HepG2 (cell line): ENCODE data around the gene PXMP4. TPM values are rescaled to one million over a fixed set of nuclear protein-coding genes. Genes with fewer than 3 reads are reported as not detected.
A peak's percentile ranks its signal among the peaks of the same experiment; 100 is the strongest.

Source experiments
- BHLHE40 ChIP-seq: IDR thresholded peaks from 2 replicates; pipeline ENCODE4 v1.6.1; 2011; ENCODE audit warnings: low read length, improper control_type of control experiment
- ELK4 ChIP-seq: sonication (generic); formaldehyde crosslinking; IDR thresholded peaks from 2 replicates; pipeline ENCODE4 v1.9.0; 2021; ENCODE audit warnings: missing genetic modification reagents, borderline replicate concordance
- EP300 ChIP-seq, 3 experiments: sonication (generic) in 1 of 3; formaldehyde crosslinking in 1 of 3; IDR thresholded peaks; 2 replicates each; pipeline versions ENCODE4 v1.5.1 to v1.6.1; 2011 to 2020; ENCODE audit warnings: low read depth in 2 of 3, low read length in 2 of 3, borderline replicate concordance in 1 of 3, improper control_type of control experiment in 1 of 3, mild to moderate bottlenecking in 1 of 3, missing genetic modification reagents in 1 of 3, moderate library complexity in 1 of 3
- GMEB1 ChIP-seq: sonication (generic); formaldehyde crosslinking; IDR thresholded peaks from 2 replicates; pipeline ENCODE4 v1.5.1; 2020; ENCODE audit warnings: missing genetic modification reagents, mild to moderate bottlenecking, borderline replicate concordance
- GZF1 ChIP-seq: sonication (generic); formaldehyde crosslinking; IDR thresholded peaks from 2 replicates; pipeline ENCODE4 v1.5.1; 2020; ENCODE audit warnings: mild to moderate bottlenecking, missing genetic modification reagents
- HMG20B ChIP-seq: conservative IDR thresholded peaks from 2 replicates; pipeline ENCODE4 v1.6.1; 2016; ENCODE audit warnings: missing genetic modification reagents, missing compliant biosample characterization
- KDM1A ChIP-seq: IDR thresholded peaks from 2 replicates; pipeline ENCODE4 v1.6.1; 2016; ENCODE audit warnings: missing compliant biosample characterization
- MAF1 ChIP-seq: sonication (generic); formaldehyde crosslinking; IDR thresholded peaks from 2 replicates; pipeline ENCODE4 v1.5.0; 2020; ENCODE audit warnings: missing genetic modification reagents, borderline replicate concordance
- MBD4 ChIP-seq: IDR thresholded peaks from 2 replicates; pipeline ENCODE4 v1.6.1; 2012; ENCODE audit warnings: low read length, inconsistent platforms, borderline replicate concordance
- MEIS2 ChIP-seq: sonication (generic); formaldehyde crosslinking; IDR thresholded peaks from 2 replicates; pipeline ENCODE4 v1.9.0; 2021; ENCODE audit warnings: mild to moderate bottlenecking, missing genetic modification reagents
- MYPOP ChIP-seq: sonication (generic); formaldehyde crosslinking; IDR thresholded peaks from 2 replicates; pipeline ENCODE4 v1.8.1; 2023; ENCODE audit warnings: mild to moderate bottlenecking, moderate library complexity, missing genetic modification reagents
- MZF1 ChIP-seq: sonication (generic); formaldehyde crosslinking; IDR thresholded peaks from 2 replicates; pipeline ENCODE4 v1.8.1; 2023; ENCODE audit warnings: mild to moderate bottlenecking, missing genetic modification reagents, borderline replicate concordance
- PRMT3 ChIP-seq: sonication (generic); formaldehyde crosslinking; IDR thresholded peaks from 2 replicates; pipeline ENCODE4 v1.8.1; 2022; ENCODE audit warnings: low read depth, mild to moderate bottlenecking, moderate library complexity, missing genetic modification reagents, borderline replicate concordance
- SKIL ChIP-seq: sonication (generic); formaldehyde crosslinking; IDR thresholded peaks from 2 replicates; pipeline ENCODE4 v1.8.0; 2022; ENCODE audit warnings: missing genetic modification reagents, mild to moderate bottlenecking, moderate library complexity, borderline replicate concordance
- SRY ChIP-seq: sonication (generic); formaldehyde crosslinking; IDR thresholded peaks from 2 replicates; pipeline ENCODE4 v1.8.0; 2022; ENCODE audit warnings: mild to moderate bottlenecking, missing genetic modification reagents
- ZNF574 ChIP-seq: sonication (generic); formaldehyde crosslinking; IDR thresholded peaks from 2 replicates; pipeline ENCODE4 v1.4.0; 2020; ENCODE audit warnings: missing genetic modification reagents
- ZNF800 ChIP-seq: sonication (generic); formaldehyde crosslinking; IDR thresholded peaks from 2 replicates; pipeline ENCODE4 v1.4.0; 2020; ENCODE audit warnings: missing genetic modification reagents
- polyA plus RNA-seq, 8 experiments: library from polyadenylated mRNA; depleted of rRNA in 3 of 8; stranded (reverse) in 7 of 8; unstranded in 1 of 8; fragments of >200 nt; fragmentation: Illumina TruSeq in 4 of 8; extraction: Trizol in 4 of 8; gene quantifications; 2 replicates each; pipeline versions ENCODE4 v1.2.1 to v1.2.3, GENCODE V29; 2011 to 2016; ENCODE audit warnings: low read depth in 4 of 8, missing spikeins in 1 of 8, mixed read lengths in 1 of 8; ENCODE audit not compliant: insufficient read depth in 1 of 8
- total RNA-seq, 5 experiments: library from RNA; depleted of rRNA; stranded (reverse); fragments of >200 nt; fragmentation: Illumina TruSeq; extraction: Trizol; gene quantifications; 2 replicates each; pipeline ENCODE4 v1.2.3, GENCODE V29; 2016; ENCODE audit warnings: low read depth in 1 of 5

PXMP4 gene
- total and polyA plus RNA-seq, 2 of the 13 experiments (the other 11 are each of a cell fraction or from before 2014, with no cell fraction given) = not detected

- peak; percentile 89 for TF ChIP-seq BHLHE40
- no peak for TF ChIP-seq PRMT3 (CRISPR knock-in tag)
- no peak for TF ChIP-seq MAF1 (CRISPR knock-in tag)
- TF ChIP-seq ZNF574 (CRISPR knock-in tag) = no peak
- no peak for TF ChIP-seq GMEB1 (CRISPR knock-in tag)
- TF ChIP-seq MEIS2 (CRISPR knock-in tag) = no peak
- TF ChIP-seq KDM1A = no peak
- no peak for TF ChIP-seq ELK4
- no peak for TF ChIP-seq GZF1
- TF ChIP-seq SRY (CRISPR knock-in tag) = no peak
- peak in 1 of 2 experiments; percentile 21; a peak in 1 of 4 replicates for TF ChIP-seq EP300 (IDR thresholded peaks at IDR 0.05; ENCODE audit: low read depth in 2 of 2, low read length in 2 of 2)
- TF ChIP-seq EP300 (CRISPR knock-in tag; IDR thresholded peaks at IDR 0.05; ENCODE audit: borderline replicate concordance) = no peak
- peak; percentile 36; the same call in 1 of the 2 replicates for TF ChIP-seq SKIL (CRISPR knock-in tag)
- no peak for TF ChIP-seq MYPOP
- no peak for TF ChIP-seq MBD4
- no peak for TF ChIP-seq ZNF800 (CRISPR knock-in tag)
- TF ChIP-seq HMG20B = no peak
- TF ChIP-seq MZF1 (CRISPR knock-in tag) = no peak
Observed at GRCh38 chr20:33710681-33711445, 9.2 kb downstream of the PXMP4 start (continued).
